Measurements from ENCODE around the gene CEL.

Gene CEL

DNA sequence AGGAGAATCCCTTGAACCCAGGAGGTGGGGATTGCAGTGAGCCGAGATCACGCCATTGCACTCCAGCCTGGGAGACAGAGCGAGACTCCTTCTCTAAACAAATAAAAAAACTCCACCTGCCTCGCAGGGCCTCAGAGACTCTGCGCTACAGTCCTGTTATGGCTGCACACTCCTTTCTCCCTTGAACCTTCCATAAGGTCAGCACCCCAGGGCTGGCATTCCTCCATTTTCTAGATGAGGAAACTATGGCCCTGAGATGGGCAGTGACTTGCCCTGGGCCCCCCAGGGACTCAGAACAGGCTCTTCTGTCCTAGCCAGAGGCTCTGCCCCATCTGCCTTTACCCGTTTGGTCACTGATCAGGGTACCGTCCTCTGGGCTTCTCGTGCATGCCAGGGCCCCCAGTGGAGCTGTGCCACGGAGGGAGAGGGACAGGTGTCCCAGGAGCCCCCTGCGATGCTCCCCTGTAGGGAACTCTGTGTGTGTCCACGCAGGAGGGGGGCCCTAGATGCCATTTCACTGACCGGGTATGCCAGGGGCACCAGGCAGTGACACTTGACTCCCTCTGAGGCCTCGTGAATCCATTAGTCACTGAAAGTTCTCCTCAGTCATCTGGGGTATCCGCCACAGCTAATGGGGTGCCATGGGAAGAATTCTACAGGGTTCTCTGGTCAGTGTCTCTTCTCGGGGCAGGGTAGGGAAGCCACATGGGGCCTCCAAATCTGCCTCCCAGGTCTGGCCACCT, 43.1 kb downstream of the CEL start:
- H3K27me3 ChIP-seq (ENCODE audit: control insufficient read depth, insufficient read depth, low read length), result no peaks in the 10 kb centered on the region
- peaks cover 41% of the 10 kb centered on the region for H3K36me3 ChIP-seq (ENCODE audit: control insufficient read depth, insufficient read depth, low read length)
- no peaks in the 10 kb centered on the region for H3K9me3 ChIP-seq (ENCODE audit: control insufficient read depth, low read length)
- no peak overlapping the region for H3K9ac ChIP-seq (ENCODE audit: low read length)
- no peak overlapping the region for H3K4me3 ChIP-seq (ENCODE audit: low read length)
- peaks cover 9% of the 10 kb centered on the region for H3K4me1 ChIP-seq (ENCODE audit: control insufficient read depth, insufficient read depth, low read length)

DNA sequence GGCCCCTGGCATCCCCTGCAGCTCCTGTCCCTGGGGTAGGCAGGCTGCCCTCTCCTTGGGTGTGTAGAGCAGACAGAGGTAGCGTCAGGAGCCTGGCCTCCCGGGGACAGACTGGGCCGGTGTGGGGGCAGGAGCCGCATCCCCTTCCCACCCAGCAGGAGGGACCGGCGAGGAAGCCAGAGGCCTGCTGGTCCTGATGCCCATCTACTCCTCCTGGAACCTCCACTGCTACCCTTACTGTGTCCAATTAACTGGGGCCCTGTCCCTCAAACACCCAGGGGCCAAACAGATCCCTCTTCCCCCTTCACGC, 43.6 kb downstream of the CEL start:
- H3K4me3 ChIP-seq (ENCODE audit: low read length), result no peak overlapping the region
- no peaks in the 10 kb centered on the region for H3K27me3 ChIP-seq (ENCODE audit: control insufficient read depth, insufficient read depth, low read length)
- H3K9me3 ChIP-seq (ENCODE audit: control insufficient read depth, low read length), result no peaks in the 10 kb centered on the region
- H3K36me3 ChIP-seq (ENCODE audit: control insufficient read depth, insufficient read depth, low read length), result peaks cover 36% of the 10 kb centered on the region
- peaks cover 9% of the 10 kb centered on the region for H3K4me1 ChIP-seq (ENCODE audit: control insufficient read depth, insufficient read depth, low read length)
- no peak overlapping the region for H3K9ac ChIP-seq (ENCODE audit: low read length)

DNA sequence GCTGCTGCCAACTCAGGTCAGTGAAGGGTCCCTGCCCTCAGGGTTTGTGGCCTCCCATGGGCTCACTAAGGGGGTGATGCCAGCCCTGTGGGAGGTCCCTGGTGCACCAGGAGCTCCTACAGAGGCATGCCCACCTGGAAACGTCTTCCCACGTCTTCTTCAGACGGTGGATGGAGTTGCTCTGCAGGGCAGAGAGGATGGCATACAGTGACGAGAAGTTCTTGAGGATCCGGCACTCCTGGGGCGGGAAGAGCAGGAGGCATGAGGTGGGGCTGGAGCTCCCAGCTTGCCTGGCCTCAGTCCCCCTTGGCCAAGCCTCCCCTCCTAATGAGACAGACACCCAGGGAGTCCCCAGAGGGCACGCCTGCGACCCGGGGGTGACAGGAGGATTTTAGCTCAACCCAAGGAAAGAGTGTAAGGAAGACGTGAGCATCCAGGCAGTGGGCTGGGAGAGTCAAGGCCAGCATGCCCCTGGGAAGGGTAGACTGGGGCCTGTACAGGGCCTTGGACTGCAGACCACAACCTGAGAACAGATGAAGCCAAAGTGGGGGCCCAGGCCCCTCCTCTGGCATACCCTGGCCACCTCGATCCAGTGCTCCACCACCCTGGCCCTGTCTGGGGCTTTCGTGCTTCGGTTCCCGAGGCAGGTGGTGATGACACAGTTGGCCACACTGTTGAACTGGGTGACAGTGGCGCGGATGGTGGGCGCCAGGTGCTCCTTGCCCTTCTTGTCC, 44.9 kb downstream of the CEL start:
- H3K4me1 ChIP-seq (ENCODE audit: control insufficient read depth, insufficient read depth, low read length), result peaks cover 9% of the 10 kb centered on the region
- no peaks in the 10 kb centered on the region for H3K27me3 ChIP-seq (ENCODE audit: control insufficient read depth, insufficient read depth, low read length)
- no peak overlapping the region for H3K9ac ChIP-seq (ENCODE audit: low read length)
- no peaks in the 10 kb centered on the region for H3K9me3 ChIP-seq (ENCODE audit: control insufficient read depth, low read length)
- H3K36me3 ChIP-seq (ENCODE audit: control insufficient read depth, insufficient read depth, low read length), result peaks cover 30% of the 10 kb centered on the region
- no peak overlapping the region for H3K4me3 ChIP-seq (ENCODE audit: low read length)

- H3K9ac ChIP-seq (ENCODE audit: low read length), result no peak overlapping the region
- no peaks in the 10 kb centered on the region for H3K9me3 ChIP-seq (ENCODE audit: control insufficient read depth, low read length)
- peaks cover 24% of the 10 kb centered on the region for H3K36me3 ChIP-seq (ENCODE audit: control insufficient read depth, insufficient read depth, low read length)
- H3K27me3 ChIP-seq (ENCODE audit: control insufficient read depth, insufficient read depth, low read length), result no peaks in the 10 kb centered on the region
- H3K4me3 ChIP-seq (ENCODE audit: low read length), result no peak overlapping the region
- H3K4me1 ChIP-seq (ENCODE audit: control insufficient read depth, insufficient read depth, low read length), result peaks cover 9% of the 10 kb centered on the region
Measured at GRCh38 chr9:133107245-133107722, 45.5 kb downstream of the CEL start.

GRCh38 chr9:133107961-133108793, 46.4 kb downstream of the CEL start:
- Histone ChIP-seq H3K4me1 (ENCODE audit: control insufficient read depth, insufficient read depth, low read length) (peaks cover 12% of the 10 kb centered on the region), H3K9ac (ENCODE audit: low read length) (no peak overlapping the region), H3K36me3 (ENCODE audit: control insufficient read depth, insufficient read depth, low read length) (peaks cover 18% of the 10 kb centered on the region)

DNA sequence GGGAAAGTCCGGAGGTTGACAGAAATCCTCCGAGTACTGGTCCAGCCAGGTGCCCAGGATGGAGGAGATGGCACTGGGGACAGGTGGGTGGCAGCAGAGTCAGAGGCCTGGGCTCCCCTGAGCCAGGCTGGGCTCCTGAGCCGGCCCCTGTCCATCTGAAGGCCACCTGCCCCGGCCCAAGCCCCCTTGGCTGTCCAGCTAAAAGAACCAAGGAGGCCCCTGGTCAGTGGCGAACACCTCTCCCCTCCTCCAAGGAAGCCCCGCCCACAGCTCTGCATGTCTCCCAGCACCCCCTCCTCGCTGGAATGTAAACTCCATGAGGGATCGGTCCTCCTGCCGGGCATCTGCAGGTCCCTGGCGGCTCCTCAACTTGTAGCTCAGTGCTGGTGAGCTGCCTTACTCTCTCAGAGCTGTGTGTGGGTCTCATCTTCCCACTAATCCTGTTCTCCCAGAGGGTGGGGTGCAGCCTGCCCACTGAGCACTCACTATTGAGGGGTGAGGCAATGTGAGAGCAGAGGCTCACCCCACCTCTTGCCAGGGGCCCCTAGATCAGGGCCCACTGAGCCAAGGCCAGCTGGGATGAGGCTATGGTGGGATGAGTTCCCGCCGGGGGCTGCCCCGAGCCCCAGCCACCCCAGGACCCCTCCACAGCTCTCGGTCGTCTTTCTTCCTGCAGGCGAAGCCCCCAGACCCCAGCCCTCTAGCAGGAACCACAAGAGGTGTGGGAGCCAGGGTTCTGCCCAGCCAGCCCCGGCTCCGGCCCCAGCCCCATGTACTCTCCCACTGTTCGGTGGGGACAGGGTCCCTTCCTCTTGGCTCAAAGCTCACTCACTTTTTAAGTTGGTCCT, 47.2 kb downstream of the CEL start:
- Histone ChIP-seq H3K9me3 (ENCODE audit: control insufficient read depth, low read length) (no peaks in the 10 kb centered on the region), H3K4me1 (ENCODE audit: control insufficient read depth, insufficient read depth, low read length) (peaks cover 14% of the 10 kb centered on the region), H3K9ac (ENCODE audit: low read length) (no peak overlapping the region), H3K36me3 (ENCODE audit: control insufficient read depth, insufficient read depth, low read length) (peaks cover 18% of the 10 kb centered on the region), H3K27me3 (ENCODE audit: control insufficient read depth, insufficient read depth, low read length) (no peaks in the 10 kb centered on the region), H3K4me3 (ENCODE audit: low read length) (no peak overlapping the region)

More at GRCh38 chr9:133107961-133108793, 46.4 kb downstream of the CEL start:
- no peak overlapping the region for H3K4me3 ChIP-seq (ENCODE audit: low read length)
- no peaks in the 10 kb centered on the region for H3K9me3 ChIP-seq (ENCODE audit: control insufficient read depth, low read length)
- H3K27me3 ChIP-seq (ENCODE audit: control insufficient read depth, insufficient read depth, low read length), result no peaks in the 10 kb centered on the region

DNA sequence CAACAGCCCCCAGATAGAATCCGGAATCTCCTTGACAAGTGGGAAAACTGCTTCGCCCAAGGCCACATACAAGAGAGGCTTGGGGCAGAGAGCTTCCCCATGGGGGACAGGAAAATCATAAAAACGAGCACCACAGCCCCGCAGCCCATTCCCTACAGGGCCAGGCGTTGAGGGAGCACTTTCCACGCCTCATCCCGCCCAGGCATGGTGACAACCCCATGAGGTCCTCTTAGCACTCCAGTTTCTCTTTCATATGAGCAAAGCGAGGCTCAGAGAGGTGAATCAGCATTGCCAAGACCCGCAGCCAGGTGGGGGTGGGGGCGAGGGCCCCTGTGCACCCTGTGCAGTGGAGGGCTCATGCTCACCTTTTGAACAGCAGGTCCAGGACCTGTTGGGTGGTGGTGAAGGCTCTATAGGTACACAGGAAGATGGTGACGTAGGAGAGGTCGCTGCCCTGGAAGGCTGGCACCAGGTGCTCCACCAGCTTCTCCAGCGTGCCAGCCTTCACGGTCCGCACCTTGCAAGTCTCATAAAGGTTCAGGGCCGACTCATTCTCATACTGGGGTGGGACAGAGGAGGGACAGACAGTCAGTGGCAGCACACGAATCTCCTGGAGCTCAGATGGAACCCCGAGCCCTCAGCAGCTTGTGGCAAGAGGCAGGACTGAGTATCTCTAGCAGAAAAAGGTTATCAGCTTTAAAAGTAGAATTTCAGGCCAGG, 48.3 kb downstream of the CEL start:
- H3K9me3 ChIP-seq (ENCODE audit: control insufficient read depth, low read length), result no peaks in the 10 kb centered on the region
- H3K4me1 ChIP-seq (ENCODE audit: control insufficient read depth, insufficient read depth, low read length), result peaks cover 25% of the 10 kb centered on the region
- H3K36me3 ChIP-seq (ENCODE audit: control insufficient read depth, insufficient read depth, low read length), result peaks cover 18% of the 10 kb centered on the region
- H3K9ac ChIP-seq (ENCODE audit: low read length), result no peak overlapping the region
- H3K4me3 ChIP-seq (ENCODE audit: low read length), result no peak overlapping the region
- no peaks in the 10 kb centered on the region for H3K27me3 ChIP-seq (ENCODE audit: control insufficient read depth, insufficient read depth, low read length)

DNA sequence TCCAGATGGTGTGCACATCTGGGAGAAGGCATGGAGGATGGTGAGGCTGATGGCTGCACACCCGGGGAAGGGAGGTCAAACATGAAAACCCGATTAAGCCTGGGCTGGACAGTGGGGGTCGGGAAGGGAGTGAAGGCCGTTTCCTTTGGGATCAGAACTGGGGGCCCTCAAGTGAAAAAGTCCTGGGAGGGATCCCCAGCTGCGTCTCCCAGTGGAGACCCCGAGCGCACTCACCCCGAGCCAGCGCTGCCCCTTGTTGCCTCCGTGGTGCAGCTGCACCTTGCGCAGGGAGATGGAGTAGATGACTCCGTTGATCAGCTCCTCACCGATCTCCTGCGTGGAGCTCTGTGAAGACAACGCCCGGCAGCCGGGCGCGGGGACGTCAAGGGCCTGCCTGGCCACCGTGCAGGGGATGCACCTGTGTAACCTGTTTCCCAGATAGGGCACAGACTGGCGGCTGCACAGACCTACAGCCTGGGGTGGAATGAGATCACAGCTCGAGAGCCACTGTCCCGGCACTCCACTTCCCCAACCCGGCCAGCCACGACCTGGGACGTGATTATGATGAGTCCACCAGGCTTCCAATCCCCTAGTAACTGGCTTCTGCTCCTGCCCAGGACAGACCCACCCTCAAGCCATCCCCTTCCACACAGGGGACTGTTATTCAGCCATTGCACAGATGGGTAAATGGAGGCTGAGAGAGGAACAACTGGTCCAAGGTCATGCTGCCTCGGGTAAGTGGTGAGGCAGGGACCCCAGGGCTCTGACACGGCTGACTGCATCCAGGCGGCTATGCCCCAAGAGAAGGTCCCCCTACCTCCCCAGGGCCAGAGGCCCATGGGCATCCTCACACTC, 50.3 kb downstream of the CEL start:
- no peak overlapping the region for H3K4me3 ChIP-seq (ENCODE audit: low read length)
- H3K27me3 ChIP-seq (ENCODE audit: control insufficient read depth, insufficient read depth, low read length), result no peaks in the 10 kb centered on the region
- H3K4me1 ChIP-seq (ENCODE audit: control insufficient read depth, insufficient read depth, low read length), result peaks cover 42% of the 10 kb centered on the region
- H3K9ac ChIP-seq (ENCODE audit: low read length), result no peak overlapping the region
- H3K9me3 ChIP-seq (ENCODE audit: control insufficient read depth, low read length), result no peaks in the 10 kb centered on the region
- peaks cover 12% of the 10 kb centered on the region for H3K36me3 ChIP-seq (ENCODE audit: control insufficient read depth, insufficient read depth, low read length)

GRCh38 chr9:133112663-133113026, 50.9 kb downstream of the CEL start:
- peak overlapping the region; percentile 51 for H3K9ac ChIP-seq (ENCODE audit: low read length)
- H3K9me3 ChIP-seq (ENCODE audit: control insufficient read depth, low read length), result no peaks in the 10 kb centered on the region
- peaks cover 6% of the 10 kb centered on the region for H3K36me3 ChIP-seq (ENCODE audit: control insufficient read depth, insufficient read depth, low read length)
- H3K27me3 ChIP-seq (ENCODE audit: control insufficient read depth, insufficient read depth, low read length), result no peaks in the 10 kb centered on the region
- H3K4me1 ChIP-seq (ENCODE audit: control insufficient read depth, insufficient read depth, low read length), result peaks cover 48% of the 10 kb centered on the region
- H3K4me3 ChIP-seq (ENCODE audit: low read length), result no peak overlapping the region

DNA sequence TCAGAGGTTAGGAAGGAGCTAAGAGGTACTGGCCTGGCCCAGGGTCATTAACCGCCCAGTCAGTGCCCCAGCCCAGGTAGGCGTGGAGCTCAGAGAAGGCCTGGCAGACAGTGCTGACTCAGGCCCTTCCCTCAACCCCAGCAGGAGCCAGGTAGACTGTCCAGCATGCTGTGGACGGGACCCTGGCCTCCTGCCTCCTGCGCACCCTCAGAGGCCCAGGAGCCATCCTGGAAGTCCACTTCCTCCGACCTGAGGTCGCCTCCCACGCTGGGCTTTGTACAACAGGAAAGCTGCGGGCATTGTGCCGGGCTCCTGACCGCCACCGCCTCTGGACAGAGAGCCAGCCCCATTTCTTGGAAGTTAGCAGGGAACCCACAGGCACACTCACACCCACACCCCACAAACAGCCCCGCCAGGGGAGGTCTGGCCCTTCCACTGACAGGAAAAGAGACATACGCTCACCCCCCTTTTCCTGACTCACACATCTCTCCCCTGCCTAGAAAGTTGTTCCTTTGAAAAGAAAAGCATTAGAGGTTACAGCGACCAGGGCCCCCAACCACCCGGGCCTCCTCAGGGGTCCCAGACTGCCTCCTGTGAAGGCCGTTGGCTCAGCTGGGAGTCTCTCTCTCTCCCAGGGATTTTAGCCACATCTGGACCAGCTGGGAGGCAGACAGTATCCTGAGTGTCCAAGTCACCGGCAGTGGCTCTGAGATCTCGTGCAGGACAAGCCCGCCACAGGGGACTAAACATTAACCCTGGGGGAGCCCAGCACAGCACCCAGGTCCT, 51.6 kb downstream of the CEL start:
- H3K36me3 ChIP-seq (ENCODE audit: control insufficient read depth, insufficient read depth, low read length), result no peaks in the 10 kb centered on the region
- no peaks in the 10 kb centered on the region for H3K9me3 ChIP-seq (ENCODE audit: control insufficient read depth, low read length)
- no peaks in the 10 kb centered on the region for H3K27me3 ChIP-seq (ENCODE audit: control insufficient read depth, insufficient read depth, low read length)
- peak overlapping the region; percentile 51 for H3K9ac ChIP-seq (ENCODE audit: low read length)
- peaks cover 56% of the 10 kb centered on the region for H3K4me1 ChIP-seq (ENCODE audit: control insufficient read depth, insufficient read depth, low read length)
- H3K4me3 ChIP-seq (ENCODE audit: low read length), result no peak overlapping the region
